Ecto neural progenitor cell (in vitro differentiated cells): Measurements from ENCODE around the gene AUTS2.
A peak's percentile ranks its signal among the peaks of the same experiment; 100 is the strongest.
"Not testable (repeated sequence)": the region's sequence is repeated elsewhere in the genome, so short reads cannot be mapped to it uniquely, and the experiment has no call there.

ENCODE experiments used
- DNase-seq: peaks from one replicate; pipeline ENCODE4 v3.0.0-alpha.2; 2018; ENCODE audit warnings: low spot score

AUTS2 gene

DNA sequence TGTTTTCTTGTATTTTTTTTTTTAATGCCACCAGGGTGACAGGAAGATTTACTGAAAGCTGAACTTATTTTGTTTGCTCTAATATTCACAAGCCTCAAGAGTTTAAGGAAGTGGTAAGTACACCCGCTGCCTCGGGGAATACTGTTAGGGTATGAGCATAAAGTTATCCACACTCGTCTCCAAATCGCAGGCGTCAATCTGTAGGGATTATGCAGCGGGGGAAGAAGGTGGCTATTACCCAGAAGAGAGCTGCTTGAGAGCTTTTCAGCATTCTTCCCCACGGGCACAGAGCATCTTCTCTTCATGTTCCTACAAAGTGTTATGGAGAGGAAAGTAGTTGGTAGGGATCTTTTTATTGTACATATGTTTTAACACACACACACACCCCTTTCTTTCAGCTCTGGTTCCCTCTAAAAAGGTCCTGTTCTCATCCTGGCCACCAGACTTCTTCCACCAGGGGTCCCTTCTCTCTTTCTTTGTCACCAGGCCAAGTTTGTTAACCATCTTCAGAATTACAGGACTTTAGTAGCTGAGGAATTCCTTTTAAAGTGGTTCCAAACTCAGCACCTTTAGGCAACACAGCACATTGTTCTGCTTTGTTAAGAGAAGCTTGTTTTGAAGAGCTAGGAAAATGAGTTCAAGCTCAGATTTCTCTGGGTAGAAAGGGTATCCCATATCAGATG lies 1122.1 kb downstream of the AUTS2 start:
- DNase-seq, result no peak

DNA sequence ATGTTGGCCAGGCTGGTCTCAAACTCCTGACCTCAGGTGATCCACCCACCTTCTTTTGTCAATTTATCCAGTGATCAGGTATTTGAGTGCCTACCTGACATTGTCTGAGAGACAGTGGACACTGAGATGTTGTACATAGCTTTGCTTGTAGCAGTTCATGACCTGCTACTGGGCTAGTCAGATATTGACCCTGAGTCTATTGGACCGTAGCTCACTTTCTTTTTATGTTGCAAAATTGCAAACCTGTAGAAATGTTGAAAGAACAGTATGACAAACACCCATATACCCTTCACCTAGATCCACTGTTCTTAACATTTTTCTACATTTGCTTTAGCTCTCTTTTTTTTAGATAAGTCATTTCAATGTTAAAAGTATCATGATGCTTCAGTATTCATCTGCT lies 1123.2 kb downstream of the AUTS2 start:
- no peak for DNase-seq

DNA sequence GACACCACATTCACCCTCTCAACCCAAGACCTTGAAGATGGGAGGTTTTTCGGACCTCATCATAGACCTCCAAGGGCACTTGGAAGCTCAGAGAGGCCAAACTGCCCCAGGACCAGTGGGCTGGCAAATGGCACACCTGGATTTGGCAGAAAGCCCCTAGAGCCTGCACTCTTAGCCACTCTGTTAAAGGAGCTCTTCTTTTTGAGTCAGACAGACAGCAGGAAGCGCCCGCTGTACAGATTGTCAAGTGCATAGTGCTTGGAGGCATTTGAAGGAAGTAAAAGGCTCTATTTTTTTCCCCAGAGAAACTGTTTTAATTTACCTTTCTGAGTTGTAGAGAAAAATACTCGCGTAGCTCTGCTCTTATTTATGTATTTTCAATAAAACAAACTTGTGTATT lies 1125.1 kb downstream of the AUTS2 start:
- DNase-seq, result no peak

DNA sequence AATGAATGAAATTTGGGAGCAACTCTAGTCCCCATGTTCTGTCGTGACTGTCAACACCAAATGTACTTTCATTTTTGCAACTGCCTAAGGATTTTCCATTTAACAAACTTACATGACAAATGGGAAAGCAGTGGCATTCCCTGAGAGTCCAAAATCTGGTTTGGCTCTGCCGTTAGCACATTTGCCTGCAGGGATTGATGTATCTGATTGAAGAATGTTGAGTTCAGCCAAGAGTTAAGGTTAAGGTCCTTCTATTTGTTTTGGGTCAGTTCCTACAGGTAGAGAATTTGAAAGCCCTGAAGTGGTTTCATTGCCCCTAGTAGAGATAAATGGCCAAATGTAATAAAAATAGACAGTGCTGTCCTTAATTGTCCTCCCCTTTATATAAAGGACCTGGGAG lies 1127.2 kb downstream of the AUTS2 start:
- DNase-seq, result no peak

DNA sequence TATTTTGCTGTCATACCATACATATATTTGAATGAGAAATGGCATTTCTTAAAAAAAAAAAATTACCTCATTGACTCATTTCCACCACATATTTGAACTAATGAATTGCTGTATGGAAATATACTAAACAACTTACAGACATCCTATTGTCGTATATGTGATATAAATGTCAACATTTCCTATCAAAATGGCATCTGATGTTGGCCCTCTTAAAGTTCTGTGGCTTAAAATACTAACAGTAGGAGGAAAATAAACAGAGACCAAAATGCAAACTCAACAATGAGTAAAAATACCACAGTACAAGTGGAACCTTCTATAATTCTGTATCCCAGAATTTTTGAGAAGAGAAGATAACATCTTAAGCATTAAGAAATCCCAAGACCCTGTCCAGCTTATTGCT lies 1128.0 kb downstream of the AUTS2 start:
- DNase-seq, result no peak

DNA sequence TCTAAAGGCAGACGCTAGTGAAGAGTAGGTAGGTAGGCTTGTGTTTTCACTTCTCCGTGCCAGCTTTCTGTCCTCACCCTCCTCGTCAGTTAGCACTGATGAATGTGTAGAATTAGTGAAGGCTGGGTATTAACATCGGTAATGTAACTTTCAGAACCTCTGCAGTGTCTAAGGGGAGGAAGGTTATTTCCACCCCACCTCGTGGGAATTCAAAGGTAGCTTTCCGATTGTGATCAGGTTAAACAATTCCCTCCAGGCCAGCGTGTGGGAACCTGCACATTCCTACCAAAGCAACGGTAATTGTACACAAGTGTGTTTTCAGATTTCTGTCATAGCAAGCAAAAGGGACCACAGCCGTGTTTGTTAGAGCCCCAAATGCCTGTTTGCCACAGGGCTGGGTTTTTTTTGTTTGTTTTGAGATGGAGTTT lies 1128.7 kb downstream of the AUTS2 start:
- DNase-seq, result no peak

DNA sequence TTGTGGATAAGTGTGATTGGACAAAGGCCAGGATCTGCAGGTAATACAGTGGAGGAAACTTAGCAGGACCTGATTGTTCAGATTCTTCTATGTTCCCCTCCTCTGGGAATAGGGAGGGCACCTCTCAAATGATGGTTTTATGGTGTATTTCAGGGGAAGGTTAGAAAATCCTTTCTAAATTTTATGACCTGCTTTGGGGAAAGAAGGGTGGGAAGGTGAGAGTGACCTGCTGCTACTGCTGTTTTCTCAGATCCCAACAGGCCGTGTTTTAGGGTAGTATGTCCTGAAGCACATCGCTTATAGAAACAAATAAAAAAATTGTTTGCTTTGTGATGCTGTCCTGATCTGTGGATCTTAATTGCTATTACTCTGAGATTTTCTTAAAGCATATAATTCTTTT lies 1129.6 kb downstream of the AUTS2 start:
- DNase-seq, result no peak

DNA sequence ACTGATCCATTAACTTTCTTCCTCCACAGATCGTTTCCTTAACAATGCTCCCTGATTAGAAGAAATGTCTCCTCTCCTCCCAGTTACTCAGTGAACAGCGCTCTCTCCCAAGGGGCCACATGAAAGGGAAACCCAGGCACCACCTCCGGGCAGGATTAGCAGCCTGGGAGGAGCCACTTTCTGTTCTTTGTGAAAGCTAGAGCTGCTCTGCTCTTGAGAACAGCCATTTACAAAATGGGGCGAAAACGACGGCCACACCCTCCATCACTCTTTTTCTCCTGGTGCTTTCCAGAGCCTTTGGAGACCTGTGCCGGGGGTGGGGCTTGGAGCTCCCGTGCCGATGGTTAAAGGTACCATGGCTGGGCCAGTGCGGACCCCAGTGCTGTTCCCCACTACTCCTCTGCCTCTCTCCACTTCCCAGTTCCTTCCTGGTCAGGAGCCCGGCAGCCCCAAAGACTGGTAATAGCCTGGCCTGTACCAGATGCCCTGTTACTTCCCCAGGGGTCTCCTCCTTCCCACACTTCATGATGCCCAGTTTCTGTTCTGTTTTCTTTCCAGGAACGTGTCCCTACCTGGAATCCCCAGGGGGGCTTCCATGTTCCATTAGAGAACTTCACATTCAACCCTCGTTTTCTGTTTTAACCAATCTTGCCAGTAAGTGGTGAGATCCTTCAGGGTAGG lies 1130.7 kb downstream of the AUTS2 start:
- DNase-seq, result peak; percentile 84

DNA sequence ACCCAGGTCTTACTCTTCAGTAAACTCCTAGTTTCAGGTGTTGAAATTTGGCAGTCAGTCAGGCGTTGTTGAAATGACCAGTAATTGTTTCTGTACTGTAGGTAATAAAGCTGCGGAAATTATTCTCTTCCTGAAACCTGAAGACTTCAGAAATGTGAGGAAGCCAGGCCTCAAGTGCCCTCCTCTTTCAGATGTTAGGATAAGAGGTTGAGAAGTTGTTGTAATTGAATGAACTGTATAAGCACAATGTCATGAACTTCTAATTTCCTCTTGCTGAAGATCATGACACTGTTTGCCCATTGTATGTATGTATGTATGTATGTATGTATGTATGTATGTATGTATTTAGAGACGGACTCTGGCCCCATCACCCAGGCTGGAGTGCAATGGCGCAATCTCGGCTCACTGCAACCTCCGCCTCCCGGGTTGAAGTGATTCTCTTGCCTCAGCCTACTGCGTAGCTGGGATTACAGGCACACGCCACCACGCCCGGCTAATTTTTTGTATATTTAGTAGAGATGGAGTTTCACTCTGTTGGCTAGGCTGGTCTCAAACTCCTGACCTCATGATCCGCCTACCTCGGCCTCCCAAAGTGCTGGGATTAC lies 1131.4 kb downstream of the AUTS2 start:
- not testable (repeated sequence) for DNase-seq

DNA sequence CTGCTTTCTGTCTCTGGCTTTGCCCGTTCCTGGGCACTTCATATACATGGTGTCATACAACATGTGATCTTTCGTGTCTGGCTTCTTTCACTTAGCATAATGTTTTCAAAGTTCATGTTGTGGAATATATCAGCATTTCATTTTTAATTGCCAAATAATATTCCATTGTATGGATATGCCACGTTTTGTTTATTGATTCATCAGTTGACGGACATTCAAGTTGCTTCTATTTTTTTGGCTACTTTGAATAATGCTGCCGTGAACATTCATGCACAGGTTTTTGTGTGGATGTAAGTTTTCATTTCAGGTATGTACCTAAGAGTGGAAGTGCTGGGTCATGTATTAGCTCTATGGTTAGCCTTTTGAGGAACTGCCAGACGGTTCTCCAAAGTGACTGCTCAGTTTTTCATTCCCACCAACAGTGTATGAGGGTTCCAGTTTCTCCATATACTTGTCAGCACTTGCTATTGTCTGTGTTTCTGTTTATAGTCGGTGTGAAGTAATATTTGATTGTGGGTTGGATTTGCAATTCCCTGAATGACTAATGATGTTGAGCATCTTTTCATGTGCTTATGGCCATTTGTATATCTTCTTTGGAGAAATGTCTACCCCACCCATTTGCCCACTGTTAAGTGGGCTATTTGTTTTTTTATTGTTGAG lies 1132.3 kb downstream of the AUTS2 start:
- no peak for DNase-seq

DNA sequence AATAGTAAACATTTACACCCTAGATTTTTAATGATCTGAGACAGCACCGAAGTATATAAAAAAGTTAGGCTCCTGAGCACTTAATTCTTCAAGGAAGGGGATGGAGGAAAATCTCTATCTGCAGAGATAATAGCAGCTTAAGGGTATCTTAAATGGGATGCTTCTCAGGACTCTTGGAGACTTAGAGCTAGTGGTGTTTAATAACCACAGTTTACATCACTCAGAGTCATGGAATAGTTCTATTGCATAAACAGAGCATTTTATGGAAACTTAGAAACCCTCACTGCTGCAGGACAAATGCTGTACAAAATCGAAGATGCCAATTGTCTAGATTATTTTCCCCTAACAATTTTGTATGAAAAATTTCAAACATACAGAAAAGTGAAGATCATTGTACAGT lies 1134.8 kb downstream of the AUTS2 start:
- DNase-seq, result no peak

DNA sequence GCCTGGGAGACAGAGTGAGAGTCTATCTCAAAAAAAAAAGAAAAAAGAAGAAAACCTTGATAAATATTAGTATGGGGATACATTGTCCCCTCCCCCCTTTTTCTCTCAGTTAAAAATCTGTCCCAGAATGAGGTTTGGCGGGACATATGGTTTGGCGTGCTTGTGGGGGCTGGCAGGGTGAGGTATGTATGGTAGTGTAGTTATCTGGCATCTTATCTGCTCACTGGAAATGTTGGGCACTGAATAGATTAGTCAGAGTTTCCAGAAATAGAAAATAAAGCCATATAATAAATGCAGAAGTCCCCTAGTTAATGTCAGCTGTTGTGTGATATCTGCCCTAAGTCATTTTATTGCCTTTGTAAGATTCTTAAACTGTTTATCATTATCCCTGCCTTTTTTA lies 1136.1 kb downstream of the AUTS2 start:
- no peak for DNase-seq

DNA sequence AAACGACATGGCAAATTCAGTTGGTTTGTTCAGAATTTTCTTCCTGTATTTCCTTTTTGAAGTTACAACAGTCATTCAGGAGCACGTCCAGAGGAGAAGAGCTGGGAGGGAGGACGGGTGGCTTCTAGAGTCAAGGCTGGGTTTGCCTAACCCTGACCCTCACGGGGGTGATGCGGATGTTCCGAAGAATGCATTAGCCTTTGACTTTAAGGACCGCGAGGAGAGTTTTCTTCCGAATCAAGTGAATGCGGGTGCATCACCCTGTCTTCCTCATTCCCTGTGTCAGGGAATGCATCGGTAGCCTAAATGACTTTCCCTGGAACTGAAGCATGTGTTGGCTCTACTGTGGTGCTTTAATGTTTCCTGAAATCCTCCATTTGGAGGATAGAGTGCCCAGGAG lies 1137.0 kb downstream of the AUTS2 start:
- DNase-seq, result no peak

DNA sequence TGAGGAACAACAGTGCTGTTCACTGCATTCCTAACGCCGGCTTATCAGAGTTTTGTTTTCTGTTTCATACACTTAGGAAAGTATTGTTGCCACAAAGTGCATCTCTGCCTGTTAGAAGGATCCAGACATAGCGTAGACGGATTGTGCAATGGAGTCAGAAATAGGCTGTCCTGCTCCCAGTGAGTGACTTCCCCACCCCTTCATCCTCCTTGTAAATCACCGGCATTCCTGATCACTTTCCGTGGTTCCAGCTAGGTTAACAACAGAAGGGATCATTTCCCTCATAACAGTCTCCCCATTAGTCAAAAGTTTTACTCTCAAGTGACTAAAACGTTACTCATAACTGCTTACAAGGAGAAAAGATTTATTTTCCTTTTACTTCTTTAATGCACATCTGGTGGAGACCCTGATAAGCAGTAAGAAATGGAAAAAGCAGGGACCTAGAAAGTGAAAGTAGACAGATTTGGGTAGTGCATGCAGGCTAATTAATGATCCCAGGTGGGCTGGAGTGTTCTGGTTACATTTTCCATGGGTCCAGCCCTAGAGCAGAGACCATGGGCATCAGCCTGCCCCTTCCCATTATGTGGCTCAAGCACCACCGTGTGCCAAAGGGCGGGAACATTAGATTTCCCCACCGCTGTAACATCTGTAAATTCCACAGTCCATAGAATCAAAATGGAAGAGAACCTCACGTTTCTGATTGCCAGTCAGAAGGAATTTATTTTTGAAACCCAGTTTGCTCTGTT lies 1138.6 kb downstream of the AUTS2 start:
- no peak for DNase-seq

DNA sequence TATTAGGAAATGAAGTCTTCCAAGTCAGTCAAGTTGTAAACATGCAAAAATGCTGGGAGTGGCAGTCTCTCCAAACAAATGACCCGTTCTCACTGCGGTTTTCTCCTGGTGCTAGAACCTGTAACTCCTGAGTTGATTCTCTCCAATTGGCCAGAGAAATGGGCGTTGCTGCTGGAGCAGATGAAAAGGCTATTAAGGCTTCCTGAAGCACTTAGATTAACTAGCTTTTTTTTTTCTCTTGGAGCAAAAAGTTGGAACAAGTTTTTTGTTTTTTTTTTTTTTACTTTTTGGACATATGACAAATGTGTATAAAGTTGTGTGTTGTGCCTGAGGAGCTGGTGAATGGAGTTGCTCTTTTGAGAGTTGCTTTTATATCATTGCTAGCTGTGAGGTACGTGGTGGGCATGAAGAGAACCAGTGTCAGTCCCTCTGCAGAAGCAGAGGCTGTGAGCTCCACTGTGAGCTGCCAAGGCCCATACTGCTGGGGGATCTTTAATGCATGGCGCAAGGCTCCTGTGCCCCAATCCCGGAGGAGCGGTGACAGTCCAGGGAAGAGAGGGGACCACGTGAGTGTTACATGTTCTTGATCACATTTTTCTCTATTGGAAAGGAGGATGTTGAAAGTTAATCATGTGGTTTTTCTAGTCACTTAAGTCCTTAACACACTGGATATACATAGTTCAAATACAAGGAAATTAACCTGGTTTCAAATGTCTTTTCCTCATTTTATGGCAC lies 1140.0 kb downstream of the AUTS2 start:
- DNase-seq, result no peak

DNA sequence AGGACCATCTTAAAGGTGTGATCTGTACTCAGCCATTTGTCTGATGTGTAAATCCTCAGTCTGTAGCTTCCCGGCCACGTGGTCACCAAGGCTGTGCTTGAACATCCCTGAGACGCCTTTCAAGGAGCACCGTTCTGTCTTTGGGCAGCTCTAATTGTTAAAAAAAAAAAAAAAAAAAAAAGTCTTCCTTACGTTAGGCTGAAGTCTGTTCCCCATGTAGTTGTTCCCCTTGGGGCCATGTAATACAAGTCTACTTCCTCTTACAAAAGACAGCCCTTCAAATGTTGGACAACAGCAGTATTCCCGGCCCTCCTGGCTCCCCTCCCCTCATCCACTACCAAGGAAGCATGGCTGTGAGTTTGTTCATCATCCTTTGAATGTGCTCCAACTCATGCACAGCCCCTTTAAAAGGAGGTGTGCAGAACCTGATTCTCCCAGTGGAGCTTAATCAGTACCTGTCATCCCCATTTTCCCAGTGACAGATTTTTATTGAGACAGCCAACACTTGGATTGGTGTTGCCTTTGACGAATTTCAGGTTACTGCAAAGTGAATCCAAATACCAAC lies 1141.5 kb downstream of the AUTS2 start:
- DNase-seq, result no peak

DNA sequence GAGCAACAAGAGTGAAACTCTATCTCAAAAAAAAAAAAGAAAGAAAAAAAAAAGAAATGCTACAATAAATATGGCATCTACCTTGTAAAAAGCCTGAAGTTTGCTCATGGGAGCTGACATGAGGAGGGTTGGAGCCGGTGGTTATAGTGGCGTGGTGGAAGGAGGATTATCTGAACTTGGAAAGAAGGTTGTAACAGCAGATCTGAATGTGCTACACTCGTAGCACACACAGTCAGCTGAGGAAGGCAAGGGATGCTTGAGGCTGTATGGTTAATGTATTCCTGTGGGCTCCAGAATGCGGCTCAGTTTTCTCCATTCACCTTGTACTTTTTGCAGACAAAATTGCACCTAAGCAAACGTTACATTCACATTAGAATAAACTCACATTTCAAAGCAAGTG lies 1143.4 kb downstream of the AUTS2 start:
- DNase-seq, result no peak

DNA sequence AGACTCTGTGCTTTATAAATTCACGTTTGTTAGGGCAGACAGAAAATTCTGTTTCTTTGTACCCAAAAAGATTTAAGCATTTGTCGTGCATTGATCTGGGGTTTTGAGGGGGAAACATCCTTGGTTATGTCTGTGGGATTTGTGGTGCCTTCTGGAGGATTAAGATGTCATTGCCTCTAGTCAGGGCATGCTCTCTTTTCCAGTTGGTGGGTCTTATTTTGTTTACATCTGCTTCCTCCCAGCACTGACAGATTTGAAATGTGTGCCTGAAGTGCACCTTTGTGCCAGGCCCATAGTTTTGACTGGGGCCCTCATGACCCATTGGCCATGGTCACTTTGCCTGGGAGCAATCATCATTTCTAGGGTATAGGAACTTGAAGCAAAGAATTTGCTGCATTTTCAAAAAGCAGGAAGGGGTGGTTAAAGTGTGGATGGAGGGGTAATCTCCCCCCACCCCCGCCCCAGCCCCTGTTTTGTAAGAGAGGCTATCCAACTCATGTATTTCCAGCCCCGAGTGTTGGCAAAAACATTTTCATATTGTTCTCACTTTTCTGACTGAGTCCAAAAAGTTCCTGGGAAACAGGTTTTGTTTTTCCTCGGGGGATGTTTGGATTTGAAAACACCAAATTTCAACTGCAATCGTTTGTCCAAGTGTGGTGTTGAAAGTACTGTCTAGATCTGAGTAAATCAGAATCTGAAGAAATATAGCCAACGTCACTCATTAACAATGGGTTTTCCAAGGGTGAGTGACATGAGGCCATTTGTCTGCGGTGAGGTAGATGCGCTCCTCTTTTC lies 1145.5 kb downstream of the AUTS2 start:
- no peak for DNase-seq

DNA sequence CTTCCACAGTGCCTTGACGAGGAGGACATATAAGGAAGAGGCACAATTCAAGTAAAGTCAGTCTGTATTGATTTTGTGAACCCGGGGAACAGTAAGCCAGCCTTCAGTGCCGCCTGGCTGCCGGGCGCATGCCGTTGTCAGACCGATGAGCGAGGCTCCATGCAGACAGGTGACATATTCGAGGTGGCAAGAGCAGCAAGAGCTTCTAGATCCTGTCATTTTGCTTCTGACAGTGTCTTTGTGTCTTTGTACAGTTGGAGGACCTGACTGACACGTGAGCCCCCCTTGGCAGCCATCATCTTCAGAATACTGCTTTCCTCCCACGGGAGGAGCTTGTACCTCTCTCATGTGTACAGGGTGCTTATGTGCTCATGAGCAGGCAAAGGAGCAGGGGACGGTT lies 1146.2 kb downstream of the AUTS2 start:
- no peak for DNase-seq

DNA sequence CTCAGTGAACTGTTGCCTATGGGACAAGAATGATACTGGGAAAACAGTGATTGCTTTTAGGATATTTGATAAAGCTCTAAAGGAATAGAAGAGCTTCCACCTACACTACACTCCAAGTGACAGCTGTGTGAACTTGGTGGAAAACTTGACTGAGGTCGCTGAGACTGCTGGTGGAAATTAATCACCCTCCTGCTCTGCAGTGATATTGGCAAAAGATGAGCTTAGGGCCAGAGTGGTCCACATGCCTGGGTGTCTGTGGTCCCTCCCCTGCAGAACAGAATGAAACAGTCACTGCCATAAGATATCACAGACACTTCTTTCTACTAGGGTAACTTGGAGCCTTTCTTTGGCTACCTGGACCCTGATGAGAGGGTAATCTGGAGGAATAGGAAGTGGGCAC lies 1151.6 kb downstream of the AUTS2 start:
- no peak for DNase-seq
